Measurements from ENCODE around the gene ZNF30.

DNA sequence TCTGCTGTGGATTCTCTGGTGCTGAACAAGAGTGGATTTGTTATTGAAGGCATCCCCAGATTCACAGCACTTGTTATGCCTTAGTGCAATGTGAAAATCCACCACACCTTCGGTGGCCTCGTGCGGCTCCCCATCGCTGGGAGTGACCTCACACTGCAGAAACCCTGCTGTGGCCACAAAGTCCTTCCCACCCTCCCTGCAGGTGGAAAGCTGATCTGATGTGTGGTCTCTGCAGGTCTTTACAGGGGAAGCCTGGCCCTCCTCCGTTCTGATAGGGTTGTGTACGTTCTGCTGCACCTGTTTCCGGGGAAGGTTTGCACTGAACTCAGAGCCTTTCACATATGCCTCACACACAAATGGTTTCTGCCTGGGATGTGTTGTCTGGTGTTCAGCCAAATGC, 32.3 kb downstream of the ZNF30 start:
- TF ChIP-seq GATA3 (IDR thresholded peaks at IDR 0.05; ENCODE audit: low read depth, low read length) (no peak), GATA2 (IDR thresholded peaks at IDR 0.05; ENCODE audit: low read depth, low read length) (no peak)
